Measurements from ENCODE around the gene POLR3H.

DNA sequence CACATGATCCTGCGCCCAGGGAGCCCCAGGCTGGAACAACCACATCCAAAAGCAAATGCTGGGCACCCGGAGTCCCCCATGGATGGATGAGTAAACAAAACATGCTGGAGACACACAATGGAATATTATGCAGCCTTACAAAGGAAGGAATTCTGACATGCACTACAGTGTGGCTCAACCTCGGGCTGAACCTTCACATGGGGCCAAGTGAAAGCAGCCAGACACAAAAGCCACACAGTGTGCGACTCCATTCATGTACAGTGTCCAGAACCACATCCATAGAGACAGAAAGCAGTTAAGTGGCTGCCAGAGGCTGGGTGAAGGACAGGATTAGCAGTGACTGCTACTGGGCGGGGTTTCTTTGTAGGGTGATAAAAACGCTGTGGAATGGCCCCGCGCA lies 10.1 kb downstream of the POLR3H start:
- TF ChIP-seq, protein P1, sequence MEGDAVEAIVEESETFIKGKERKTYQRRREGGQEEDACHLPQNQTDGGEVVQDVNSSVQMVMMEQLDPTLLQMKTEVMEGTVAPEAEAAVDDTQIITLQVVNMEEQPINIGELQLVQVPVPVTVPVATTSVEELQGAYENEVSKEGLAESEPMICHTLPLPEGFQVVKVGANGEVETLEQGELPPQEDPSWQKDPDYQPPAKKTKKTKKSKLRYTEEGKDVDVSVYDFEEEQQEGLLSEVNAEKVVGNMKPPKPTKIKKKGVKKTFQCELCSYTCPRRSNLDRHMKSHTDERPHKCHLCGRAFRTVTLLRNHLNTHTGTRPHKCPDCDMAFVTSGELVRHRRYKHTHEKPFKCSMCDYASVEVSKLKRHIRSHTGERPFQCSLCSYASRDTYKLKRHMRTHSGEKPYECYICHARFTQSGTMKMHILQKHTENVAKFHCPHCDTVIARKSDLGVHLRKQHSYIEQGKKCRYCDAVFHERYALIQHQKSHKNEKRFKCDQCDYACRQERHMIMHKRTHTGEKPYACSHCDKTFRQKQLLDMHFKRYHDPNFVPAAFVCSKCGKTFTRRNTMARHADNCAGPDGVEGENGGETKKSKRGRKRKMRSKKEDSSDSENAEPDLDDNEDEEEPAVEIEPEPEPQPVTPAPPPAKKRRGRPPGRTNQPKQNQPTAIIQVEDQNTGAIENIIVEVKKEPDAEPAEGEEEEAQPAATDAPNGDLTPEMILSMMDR (IDR thresholded peaks at IDR 0.05) = no peak
- TF ChIP-seq EZH2 (IDR thresholded peaks at IDR 0.05) (no peak), EZH2phosphoT487 (IDR thresholded peaks at IDR 0.05) (no peak)
